ENCODE measurements around the gene OR52K2.
"Not testable (repeated sequence)": the region's sequence is repeated elsewhere in the genome, so short reads cannot be mapped to it uniquely, and the experiment has no call there.

Gene OR52K2

DNA sequence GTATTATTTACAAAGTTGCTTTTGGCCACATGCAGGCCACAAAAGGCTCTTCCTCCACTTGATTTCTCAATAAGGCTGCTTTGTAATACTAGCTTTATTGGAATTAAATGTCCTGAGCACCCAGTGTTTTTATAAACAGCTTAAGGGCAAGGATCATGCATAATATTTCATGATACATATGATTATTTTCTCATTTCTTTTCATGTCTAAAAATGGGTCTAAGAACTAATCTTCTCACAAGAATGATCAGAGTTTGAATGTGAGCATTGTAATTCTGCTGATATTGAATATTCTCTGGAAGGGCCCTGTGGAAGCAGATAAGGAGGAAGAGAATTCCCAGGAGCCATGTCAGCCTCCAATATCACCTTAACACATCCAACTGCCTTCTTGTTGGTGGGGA is at the start of gene OR52K2:
Gene OR52K2, plus strand, starts transcription at position 301 of the 400 bp plus-strand sequence. Its CDS starts 45 bp downstream, at position 346.
- no peak for DNase-seq (ENCODE audit: low read depth)

DNA sequence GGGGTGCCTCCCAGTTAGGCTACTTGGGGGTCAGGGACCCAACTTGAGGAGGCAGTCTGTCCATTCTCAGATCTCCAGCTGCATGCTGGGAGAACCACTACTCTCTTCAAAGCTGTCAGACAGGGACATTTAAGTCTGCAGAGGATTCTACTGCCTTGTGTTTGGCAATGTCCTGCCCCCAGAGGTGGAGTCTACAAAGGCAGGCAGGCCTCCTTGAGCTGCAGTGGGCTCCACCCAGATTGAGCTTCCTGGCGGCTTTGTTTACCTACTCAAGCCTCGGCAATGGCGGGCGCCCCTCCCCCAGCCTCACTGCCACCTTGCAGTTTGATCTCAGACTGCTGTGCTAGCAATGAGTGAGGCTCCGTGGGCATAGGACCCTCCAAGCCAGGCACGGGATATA is 42.9 kb upstream of the OR52K2 start:
- not testable (repeated sequence) for DNase-seq (ENCODE audit: low read depth)

DNA sequence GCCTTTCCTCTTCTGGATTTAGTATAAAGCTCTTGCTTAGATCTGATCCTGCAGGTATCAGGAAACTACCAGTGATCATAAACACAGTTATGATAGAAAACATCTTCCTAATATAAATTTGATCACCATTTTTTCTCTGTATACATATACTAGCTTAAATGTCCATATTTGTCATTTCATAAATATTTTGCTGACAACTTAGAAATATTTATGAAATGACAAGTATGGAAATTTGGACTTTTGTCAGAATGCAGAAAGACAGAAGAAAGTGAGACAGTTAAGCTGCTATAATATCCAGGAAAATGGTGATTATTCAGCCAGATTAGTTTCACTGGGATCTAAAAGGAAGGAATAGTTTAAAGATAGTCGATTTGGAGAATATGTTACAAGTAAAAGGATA is 32.8 kb upstream of the OR52K2 start:
- DNase-seq (ENCODE audit: low read depth): no peak

DNA sequence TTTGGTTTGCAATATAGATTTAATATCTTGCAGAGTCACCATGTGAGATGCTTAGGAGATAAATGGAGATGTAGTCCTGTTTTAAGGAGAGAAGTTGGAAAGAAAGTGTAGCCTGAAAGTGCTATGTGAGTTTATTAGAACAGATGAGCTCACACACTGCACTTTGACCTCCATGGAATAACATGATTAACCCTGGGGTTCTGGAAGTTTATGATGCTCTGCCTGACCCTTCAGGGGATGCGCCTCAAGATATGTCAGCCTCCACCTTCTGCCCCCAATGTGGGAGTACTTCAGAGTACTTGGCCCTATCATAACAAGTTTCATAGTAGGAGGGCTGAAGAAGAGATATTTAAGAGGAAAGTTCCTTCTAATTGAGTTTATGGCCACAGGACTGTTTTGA is 32.3 kb upstream of the OR52K2 start:
- no peak for DNase-seq (ENCODE audit: low read depth)

DNA sequence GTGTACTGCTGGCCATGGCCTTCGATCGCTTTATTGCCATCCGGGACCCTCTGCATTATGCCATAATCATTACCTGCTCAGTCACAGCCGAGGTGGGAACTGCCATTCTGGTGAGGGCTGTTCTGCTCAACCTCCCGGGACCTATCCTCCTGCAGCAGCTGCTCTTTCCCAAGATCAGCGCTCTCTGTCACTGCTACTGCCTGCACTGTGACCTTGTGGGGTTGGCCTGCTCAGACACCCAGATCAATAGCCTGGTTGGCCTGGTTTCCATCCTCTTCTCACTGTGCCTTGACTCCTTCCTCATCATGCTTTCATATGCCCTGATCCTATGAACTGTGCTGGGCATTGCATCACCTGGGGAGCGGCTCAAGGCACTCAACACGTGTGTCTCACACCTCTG is 30.7 kb upstream of the OR52K2 start:
- DNase-seq (ENCODE audit: low read depth): no peak

DNA sequence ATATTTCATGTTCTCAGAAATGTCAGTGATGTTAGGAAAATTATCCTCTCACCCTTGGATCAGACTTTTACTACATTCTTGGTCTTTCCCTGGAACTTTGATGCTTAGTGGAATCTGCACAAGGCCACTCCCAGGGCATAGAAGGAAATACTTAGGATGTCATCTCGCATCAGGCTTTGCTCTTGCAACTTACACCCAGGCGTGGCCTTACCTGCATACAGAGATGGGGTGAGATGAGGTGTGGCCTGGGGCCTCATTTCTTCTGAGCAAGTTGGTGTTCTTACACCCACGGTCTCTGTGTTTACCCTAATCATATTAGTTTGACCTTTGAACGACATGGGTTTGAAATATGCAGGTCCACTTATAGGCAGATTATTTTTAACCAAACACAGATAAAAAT is 19.0 kb upstream of the OR52K2 start:
- no peak for DNase-seq (ENCODE audit: low read depth)

DNA sequence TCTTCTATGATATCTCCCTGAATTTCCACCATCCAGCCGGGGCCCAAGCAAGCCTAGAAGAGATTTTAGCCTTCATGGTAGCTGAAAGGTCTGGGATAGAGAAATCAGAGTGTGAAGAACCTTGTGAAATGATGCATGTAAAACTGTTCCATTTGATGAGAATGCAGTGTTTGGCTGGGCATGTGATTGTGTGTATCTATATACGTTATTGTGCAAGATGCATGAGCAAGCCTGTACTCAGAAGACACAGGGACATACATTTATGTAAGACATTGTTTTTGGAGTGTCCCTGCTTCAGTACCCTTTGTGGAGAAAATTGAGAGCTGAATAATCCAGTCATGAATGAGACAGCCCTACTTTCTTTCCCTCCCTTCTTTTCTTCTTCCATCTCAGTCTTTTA is 15.2 kb upstream of the OR52K2 start:
- DNase-seq (ENCODE audit: low read depth): no peak

DNA sequence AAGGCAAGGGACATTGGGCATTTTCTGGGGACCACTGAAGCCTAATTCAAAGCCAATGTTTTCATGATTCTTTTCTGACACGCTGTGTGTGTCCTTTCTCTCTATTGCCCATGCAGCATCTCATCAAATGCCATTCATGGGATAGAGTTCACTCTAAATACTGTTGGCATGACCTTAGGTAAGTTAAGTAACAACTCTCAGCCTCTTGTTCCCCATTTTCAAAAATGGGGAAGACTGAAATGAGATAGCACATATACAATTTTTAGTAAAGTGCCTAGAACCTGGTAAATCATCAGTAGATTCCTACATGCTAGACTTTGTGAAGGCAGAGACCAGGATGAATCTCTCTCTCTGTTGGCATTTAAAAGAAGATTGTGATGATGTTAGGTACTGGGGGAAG is 12.7 kb upstream of the OR52K2 start:
- DNase-seq (ENCODE audit: low read depth): no peak

DNA sequence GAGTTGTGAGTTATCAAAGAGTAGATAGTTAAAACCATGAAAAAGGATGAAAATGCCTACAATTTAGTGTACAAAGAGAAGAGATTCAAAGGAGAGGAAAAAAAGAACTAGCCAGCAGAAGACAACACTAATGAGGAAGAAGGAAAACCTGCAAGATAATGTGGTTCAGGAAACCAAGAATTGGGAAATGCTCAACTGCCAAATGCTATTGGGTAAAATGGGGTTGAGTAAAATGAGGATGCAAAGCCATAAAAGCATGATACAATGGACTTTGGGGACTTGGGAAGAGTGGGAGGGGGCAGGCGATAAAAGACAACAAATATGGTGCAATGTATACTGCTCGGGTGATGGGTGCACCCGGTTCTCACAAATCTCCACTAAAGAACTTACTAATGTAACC is 7.6 kb upstream of the OR52K2 start:
- no peak for DNase-seq (ENCODE audit: low read depth)

DNA sequence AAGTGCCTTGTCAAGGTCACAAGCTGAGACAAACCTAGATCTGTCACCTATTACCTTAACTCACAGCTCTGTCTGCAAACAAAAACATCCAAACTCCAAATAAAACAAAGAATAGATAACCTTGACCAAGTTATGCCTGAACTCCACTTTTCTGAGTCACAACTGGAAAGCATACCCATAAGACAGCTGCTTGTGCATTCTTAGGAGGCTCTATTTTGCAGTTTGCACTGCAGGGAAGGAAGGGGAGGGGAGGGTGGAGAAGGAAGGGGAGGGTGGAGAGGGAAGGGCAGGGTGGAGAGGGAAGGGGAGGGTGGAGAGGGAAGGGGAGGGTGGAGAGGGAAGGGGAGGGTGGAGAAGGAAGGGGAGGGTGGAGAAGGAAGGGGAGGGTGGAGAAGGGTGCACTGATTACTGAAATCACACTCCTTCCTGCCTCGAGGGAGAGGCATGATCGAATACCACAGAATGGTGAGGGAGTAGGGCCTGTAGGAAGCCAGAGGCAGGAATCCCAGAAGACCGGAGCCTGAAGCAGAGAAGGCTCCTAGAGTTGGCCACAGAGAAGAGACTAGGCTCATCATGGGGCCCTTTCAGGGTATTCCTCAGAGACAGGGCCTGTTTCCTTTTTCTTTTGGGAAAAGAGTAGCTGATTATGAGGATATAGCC is 5.7 kb upstream of the OR52K2 start:
- no peak for DNase-seq (ENCODE audit: low read depth)

DNA sequence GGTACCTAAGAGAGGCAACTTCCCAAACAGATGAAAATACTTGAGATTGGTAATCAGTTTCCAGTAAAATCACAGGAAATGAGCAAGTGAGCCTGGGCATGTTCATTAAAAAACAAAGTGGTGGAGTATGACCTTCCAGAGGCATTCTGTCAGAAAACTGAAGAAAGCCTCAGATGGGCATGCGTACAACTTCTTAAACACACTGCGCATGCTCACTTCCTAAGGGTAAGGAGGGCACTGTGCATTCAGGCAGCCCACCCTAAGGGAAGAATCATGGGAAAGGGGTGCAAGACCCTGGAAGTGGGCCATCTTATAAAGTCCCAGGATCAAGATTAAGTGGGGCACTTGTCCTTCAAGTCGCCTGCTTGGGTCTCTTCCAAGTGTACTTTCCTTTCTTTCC is 4.0 kb downstream of the OR52K2 start:
- DNase-seq (ENCODE audit: low read depth): no peak

DNA sequence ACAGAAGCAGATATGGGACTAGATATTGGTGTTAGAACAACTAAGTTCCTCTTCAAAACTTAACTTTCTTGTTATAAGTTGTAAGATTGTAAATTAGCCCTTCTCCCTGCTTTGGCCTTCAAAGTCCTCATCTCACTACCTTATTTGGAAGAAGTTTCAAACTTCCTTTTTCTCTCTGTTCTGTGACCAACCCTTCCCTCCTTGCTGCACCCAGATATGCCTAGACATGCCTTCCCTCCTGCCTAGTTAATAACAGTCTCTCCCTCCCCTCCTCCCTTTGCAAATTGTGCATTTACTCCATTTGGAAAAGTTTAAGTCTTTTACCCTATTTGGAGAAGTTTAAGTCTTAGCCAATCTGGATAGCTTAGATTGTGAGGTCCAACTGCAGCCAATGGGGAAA is 4.9 kb downstream of the OR52K2 start:
- DNase-seq (ENCODE audit: low read depth): no peak

DNA sequence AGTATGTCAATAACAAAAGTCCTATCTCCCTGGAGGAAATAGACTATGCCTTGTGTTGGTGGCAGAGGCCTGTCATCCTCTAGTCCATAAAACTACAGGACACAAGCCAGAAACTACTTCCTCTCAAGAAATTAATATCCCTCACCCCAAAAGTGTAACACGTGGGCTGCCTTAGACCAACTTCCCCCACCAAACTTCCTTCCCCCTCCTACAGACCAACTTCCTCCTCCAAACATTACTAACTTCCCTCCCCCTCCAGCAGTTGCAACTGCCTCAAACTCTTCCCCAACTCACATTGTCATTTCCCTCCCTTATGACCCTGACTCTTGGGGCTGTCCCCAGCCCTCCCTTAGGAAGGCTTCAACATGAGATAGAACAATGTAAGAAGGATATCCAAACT is 6.3 kb downstream of the OR52K2 start:
- no peak for DNase-seq (ENCODE audit: low read depth)

DNA sequence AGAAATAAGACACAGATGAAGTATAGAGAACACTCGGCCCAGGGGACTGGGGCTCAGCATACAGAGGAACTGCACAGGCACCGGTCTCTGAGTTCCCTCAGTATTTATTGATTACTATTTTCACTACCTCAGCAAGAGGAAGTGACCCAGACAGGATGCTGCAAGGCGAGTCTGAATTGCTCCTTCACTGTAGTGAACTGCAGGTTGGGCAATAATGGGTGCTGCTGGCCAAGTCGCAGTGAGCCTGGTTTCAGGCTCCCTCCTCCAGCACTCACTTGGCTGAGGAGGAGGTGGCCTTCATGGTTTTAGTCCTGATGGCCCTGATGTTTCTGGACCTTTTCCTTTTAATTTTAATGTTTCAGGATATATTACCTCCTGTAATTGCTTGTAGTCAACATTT is 10.4 kb downstream of the OR52K2 start:
- no peak for DNase-seq (ENCODE audit: low read depth)

DNA sequence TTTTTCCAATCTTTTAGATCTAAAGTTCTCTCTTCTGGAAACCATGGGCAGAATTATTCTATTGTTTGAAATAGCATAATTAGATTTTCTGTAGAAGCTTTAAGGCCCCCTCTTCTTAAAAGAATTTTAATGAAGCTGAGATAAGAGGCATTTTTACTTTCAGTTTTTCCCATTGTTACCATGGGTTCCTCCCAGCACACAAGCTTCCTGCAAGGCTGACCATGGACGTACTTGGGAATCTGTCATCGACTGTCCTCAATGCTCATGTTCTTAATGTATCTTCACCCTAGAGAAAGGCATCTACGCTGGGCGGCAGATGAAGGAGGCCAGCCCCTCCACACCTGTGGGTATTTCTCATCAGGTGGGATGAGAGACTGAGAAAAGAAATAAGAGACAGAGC is 11.1 kb downstream of the OR52K2 start:
- no peak for DNase-seq (ENCODE audit: low read depth)

DNA sequence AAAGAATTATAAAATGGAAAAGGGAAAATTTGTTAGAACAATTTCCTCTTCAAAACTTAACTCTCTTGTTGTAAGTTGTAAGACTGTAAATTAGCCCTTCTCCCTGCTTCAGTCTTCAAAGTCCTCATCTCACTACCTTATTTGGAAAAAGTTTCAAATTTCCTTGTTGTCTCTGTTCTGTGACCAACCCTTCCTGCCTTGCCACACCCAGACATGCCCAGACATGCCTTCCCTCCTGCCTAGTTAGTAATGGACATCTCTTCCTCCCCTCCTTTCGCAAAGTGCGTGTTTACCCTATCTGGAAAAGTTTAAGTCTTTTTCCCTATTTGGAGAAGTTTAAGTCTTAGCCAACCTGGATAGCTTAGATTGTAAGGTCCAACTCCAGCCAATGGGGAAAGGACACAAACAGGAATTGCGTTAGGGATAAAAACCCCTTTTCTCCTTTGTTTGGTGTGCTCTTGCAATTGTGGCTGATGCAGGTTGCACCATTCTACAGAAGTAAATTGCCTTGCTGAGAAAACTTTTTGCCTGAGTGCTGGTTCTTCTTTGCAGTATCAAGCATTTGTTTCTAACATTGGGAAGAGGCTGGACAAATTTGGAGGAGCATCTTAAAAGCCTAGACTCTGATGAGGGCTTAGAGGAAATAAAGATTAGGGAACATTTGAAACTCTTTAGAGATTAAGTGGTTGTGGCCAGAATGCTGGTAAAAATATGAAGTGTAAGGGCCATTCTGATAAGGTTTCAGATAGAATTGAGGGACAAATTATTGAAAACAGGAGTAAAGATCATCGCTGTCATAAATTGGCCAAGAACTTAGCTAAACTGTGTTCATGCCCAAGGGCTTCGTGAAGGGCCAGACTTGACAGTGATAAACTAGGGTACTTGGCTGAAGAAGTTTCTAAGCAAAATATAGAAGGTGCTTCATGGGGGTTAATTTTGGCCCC is 15.4 kb downstream of the OR52K2 start:
- DNase-seq (ENCODE audit: low read depth): no peak

DNA sequence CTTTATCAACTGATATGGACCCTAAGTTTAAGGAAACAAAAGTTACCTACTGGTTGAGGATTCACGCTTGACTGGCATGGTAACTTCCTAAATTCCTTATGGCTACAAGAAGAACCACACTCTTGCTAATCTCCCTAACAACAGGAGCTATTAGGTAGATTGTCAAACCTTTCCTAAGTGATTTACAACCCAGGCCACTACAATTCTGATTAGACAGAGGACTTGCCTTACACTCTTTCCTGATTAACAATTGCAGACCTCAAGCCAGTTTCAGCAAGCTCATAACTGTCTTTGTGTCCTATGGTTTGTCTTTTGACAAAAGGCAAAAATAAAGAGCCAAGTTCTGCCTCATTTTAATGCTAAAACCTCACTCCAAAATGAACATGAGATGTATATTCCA is 16.3 kb downstream of the OR52K2 start:
- DNase-seq (ENCODE audit: low read depth): no peak

DNA sequence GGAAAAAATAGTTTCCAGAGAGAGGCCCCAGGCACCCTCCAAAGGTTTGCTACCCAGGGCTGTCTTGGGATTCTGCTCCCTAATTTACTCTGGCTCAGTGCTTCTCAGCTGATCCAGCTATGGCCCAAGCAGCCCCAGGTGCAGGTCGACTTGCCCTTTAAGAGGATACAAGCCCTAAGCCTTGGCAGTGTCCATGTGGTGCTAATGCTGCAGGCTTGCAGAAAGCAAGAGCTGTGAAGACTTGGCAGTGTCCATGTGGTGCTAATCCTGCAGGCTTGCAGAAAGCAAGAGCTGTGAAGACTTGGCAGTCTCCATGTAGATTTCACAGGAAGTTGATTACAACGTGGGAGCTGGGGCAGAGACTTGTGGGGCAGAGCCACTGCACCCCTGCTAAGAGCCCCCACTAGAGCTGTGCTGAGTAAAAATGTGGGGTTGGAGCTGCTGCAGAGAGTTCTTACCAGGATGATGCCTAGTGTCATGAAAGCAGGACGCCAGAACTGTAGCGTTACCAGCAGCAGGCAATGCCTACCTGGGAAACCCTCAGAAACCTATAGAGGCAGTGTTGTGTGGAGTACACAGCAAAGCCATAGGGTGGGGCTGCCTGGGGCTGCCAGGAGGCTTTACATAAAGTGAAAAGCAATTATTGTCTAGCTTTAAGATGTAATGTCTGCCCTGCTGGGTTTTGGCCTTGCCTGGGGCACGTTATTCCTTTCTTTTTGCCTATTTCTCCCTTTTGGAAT is 17.2 kb downstream of the OR52K2 start:
- DNase-seq (ENCODE audit: low read depth): no peak

DNA sequence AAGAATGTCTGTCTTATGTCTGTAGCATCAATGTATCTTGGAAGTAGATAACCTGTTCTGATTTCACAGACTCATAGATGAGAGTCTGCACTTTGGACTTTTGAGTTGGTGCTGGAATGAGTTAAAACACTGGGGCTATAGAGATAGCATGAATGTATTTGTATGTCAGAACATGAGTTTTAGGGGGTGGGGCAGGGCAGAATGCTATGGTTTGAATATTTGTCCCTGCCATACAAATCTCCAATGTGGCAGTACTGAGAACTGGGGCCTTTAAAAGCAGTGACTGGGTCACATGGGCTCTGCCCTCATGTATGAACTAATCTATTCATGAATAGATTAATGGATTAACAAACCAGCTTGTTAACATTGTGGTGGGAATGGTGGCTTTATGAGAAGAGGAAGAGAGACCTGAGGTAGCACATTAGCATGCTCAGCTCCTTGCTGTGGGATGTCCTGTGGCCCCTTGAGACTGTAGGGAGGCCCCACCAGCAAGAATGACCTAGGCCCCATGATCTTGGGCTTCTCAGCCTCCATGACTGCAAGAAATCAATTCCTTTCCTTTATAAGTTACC is 17.9 kb downstream of the OR52K2 start:
- no peak for DNase-seq (ENCODE audit: low read depth)

DNA sequence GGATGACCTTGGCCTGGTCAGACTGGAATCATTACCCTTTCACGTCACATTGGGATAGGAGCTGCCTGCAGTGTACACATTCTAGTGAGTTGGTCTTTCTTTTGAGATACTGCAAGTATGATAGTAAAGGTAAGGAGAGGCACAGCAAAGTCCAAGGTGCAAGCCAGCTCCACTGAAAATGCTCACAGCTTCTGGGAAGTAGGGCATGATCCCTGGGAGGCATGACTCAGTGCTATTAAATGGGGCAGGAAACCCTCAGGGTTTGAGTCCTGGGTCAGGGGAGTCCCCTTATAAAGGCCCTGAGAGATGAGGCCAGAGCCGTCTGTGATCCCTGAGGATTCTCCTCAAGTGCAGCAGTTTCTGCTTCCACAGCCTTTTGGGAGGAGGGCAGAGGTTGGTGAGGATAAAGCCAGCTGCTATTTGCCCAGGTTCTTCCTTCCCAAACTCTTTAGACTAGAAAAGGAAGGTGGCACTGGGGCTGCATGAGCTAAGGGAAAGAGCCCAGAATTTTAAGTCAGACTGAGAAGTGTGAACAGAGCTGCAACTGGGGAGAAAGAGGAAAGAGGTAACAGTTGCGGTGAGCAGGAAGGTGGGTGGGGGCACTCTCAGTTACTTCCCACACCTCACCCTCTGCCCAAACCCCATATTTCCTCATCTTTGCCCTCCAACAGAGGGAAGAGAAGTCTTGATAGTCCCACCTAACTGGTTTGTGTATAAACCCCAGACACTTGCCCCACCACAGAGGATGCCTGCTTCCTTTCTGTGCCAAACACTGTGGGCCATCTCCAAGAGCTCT is 18.9 kb downstream of the OR52K2 start:
- DNase-seq (ENCODE audit: low read depth): no peak

DNA sequence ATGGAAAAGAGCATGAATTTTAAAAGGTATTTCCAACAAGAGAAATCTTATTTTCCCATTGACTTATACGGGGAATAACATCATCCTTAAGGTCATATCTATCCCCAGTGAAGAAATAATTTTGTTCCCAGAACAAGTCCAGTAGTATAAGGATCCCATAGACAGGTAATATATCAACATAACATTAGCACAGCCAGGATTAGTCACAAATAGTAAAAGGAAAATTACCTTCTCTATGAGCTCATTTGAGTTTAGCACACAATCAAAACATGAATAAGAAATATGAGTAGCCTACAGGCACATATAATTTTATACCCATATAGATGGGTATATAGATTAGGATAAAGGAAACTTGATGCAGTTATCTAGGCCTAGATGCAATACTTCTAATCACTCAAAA is 30.5 kb downstream of the OR52K2 start:
- DNase-seq (ENCODE audit: low read depth): no peak

Measured in stimulated activated CD8-positive, alpha-beta memory T cell treated with anti-CD3 and anti-CD28 coated beads, Interleukin-15, amount 100 ng/mL, for 1 hour (primary cell).